GM18867 (cell line): ENCODE results near the gene NRG3.
"Not testable (repeated sequence)": the region's sequence is repeated elsewhere in the genome, so short reads cannot be mapped to it uniquely, and the experiment has no call there.

Source experiments
- ATAC-seq: cut with Tn5 transposase; IDR thresholded peaks from one replicate; pipeline ENCODE4 v1.9.1; 2021; ENCODE audit warnings: mild to moderate bottlenecking, moderate library complexity; ENCODE audit not compliant: unreplicated experiment

Gene NRG3

GRCh38 chr10:81953420-81953819, 78.4 kb downstream of the NRG3 start:
- ATAC-seq: no peak

GRCh38 chr10:81957976-81958375, 83.0 kb downstream of the NRG3 start:
- ATAC-seq: no peak

GRCh38 chr10:81959016-81959415, 84.0 kb downstream of the NRG3 start:
- no peak for ATAC-seq

GRCh38 chr10:81961451-81962184, 86.6 kb downstream of the NRG3 start:
- ATAC-seq: no peak

- ATAC-seq: no peak
These were observed 88.6 kb downstream of the NRG3 start for GRCh38 chr10:81963606-81964005.

GRCh38 chr10:81967716-81968115, 92.7 kb downstream of the NRG3 start:
- ATAC-seq: no peak

GRCh38 chr10:81969136-81969535, 94.1 kb downstream of the NRG3 start:
- ATAC-seq: no peak

- ATAC-seq: no peak
These were observed 103.2 kb downstream of the NRG3 start for GRCh38 chr10:81978238-81978637.

- no peak for ATAC-seq
These were observed 106.7 kb downstream of the NRG3 start for GRCh38 chr10:81981724-81982123.

GRCh38 chr10:81984428-81984827, 109.4 kb downstream of the NRG3 start:
- no peak for ATAC-seq

- ATAC-seq: no peak
These were observed 120.3 kb downstream of the NRG3 start for GRCh38 chr10:81995254-81995653.

- ATAC-seq: no peak
These were observed 121.9 kb downstream of the NRG3 start for GRCh38 chr10:81996927-81997326.

GRCh38 chr10:82020999-82021398, 146.0 kb downstream of the NRG3 start:
- no peak for ATAC-seq

GRCh38 chr10:82027711-82028110, 152.7 kb downstream of the NRG3 start:
- no peak for ATAC-seq

GRCh38 chr10:82037076-82037475, 162.1 kb downstream of the NRG3 start:
- no peak for ATAC-seq

GRCh38 chr10:82038587-82038986, 163.6 kb downstream of the NRG3 start:
- ATAC-seq: no peak

GRCh38 chr10:82040336-82040735, 165.3 kb downstream of the NRG3 start:
- no peak for ATAC-seq

- ATAC-seq: no peak
These were observed 166.0 kb downstream of the NRG3 start for GRCh38 chr10:82041018-82041417.

- ATAC-seq: no peak
These were observed 181.4 kb downstream of the NRG3 start for GRCh38 chr10:82056391-82056790.

- not testable (repeated sequence) for ATAC-seq
These were observed 192.2 kb downstream of the NRG3 start for GRCh38 chr10:82067192-82067591.

GRCh38 chr10:82068501-82068900, 193.5 kb downstream of the NRG3 start:
- no peak for ATAC-seq

- ATAC-seq: no peak
These were observed 196.2 kb downstream of the NRG3 start for GRCh38 chr10:82071231-82071630.

GRCh38 chr10:82072124-82072523, 197.1 kb downstream of the NRG3 start:
- ATAC-seq: no peak
